Gastrocnemius medialis (tissue), 4 donors: ENCODE data around the gene PPP1CB. TPM values are rescaled to one million over a fixed set of nuclear protein-coding genes. Genes with fewer than 3 reads are reported as not detected.
"Not testable (repeated sequence)": the region's sequence is repeated elsewhere in the genome, so short reads cannot be mapped to it uniquely, and the experiment has no call there.

ENCODE experiments used
- ATAC-seq, 2 donors: fragments of 150-250 bp; one replicate each; pipeline ENCODE4 v1.9.1; 2016
- DNase-seq, 2 donors: peaks; one replicate each; pipeline ENCODE4 v3.0.0-alpha.2; 2019
- H3K27ac ChIP-seq, 4 donors: fragments of 200-600 bp; sonication (generic); 1 replicate in 1 of 4; 2 replicates in 3 of 4; pipeline ENCODE4 v1.5.1; 2016 to 2018; ENCODE audit warnings: mild to moderate bottlenecking in 2 of 4, moderate library complexity in 1 of 4
- H3K27me3 ChIP-seq, 3 donors: fragments of 200-600 bp; sonication (generic) in 2 of 3; 1 replicate in 1 of 3; 2 replicates in 2 of 3; pipeline versions ENCODE4 v1.5.1 to v1.6.0; 2016 to 2019; ENCODE audit warnings: mild to moderate bottlenecking in 1 of 3, moderate library complexity in 1 of 3
- H3K36me3 ChIP-seq, 2 donors: fragments of 200-600 bp; sonication (generic) in 1 of 2; one replicate each; pipeline ENCODE4 v1.5.1; 2017 to 2018
- H3K4me1 ChIP-seq, 2 donors: fragments of 200-600 bp; sonication (generic) in 1 of 2; one replicate each; pipeline ENCODE4 v1.5.1; 2016 to 2017; ENCODE audit warnings: mild to moderate bottlenecking in 2 of 2
- H3K4me3 ChIP-seq, 4 donors: fragments of 200-600 bp; sonication (generic) in 3 of 4; 1 replicate in 1 of 4; 2 replicates in 3 of 4; pipeline ENCODE4 v1.5.1; 2016 to 2019; ENCODE audit warnings: mild to moderate bottlenecking in 2 of 4
- H3K9me3 ChIP-seq, 3 donors: fragments of 200-600 bp; sonication (generic) in 2 of 3; 1 replicate in 1 of 3; 2 replicates in 2 of 3; pipeline ENCODE4 v1.5.1; 2016 to 2019
- CTCF ChIP-seq, 5 experiments: fragments of 450-650 bp in 3 of 5; fragments of 200-600 bp in 2 of 5; sonication (generic) in 2 of 5; IDR thresholded peaks in 4 of 5; conservative IDR thresholded peaks in 1 of 5; 1 replicate in 4 of 5; 2 replicates in 1 of 5; pipeline ENCODE4 v1.5.1; 2016 to 2019; ENCODE audit warnings: antibody characterized with exemption in 5 of 5, mild to moderate bottlenecking in 3 of 5, moderate library complexity in 3 of 5
- POLR2A ChIP-seq, 2 donors: fragments of 450-650 bp; IDR thresholded peaks; one replicate each; pipeline ENCODE4 v1.6.1; 2017; ENCODE audit warnings: antibody characterized with exemption in 2 of 2, mild to moderate bottlenecking in 2 of 2, moderate library complexity in 2 of 2
- in situ Hi-C, 4 donors: fragments of 200-750 bp; cut with MboI; loops; one replicate each; pipeline versions ENCODE4 v1.15.0 to v1.8.0; 2017; ENCODE audit warnings: low sequenced_read_pairs in 4 of 4
- intact Hi-C: fragments of 100-400 bp; cut with DNase I; formaldehyde crosslinking; loops from one replicate; pipeline ENCODE4 v1.15.1; 2023; ENCODE audit warnings: low total_unique reads
- total RNA-seq, 4 donors: library from RNA; depleted of rRNA; stranded (reverse); fragments of >200 nt; gene quantifications; one replicate each; pipeline versions ENCODE4 v1.1.0 to v1.2.3, GENCODE V29; 2016

The PPP1CB gene
- total RNA-seq, 4 donors from 2014 or later, result 230 to 419 (median 317) TPM

DNA sequence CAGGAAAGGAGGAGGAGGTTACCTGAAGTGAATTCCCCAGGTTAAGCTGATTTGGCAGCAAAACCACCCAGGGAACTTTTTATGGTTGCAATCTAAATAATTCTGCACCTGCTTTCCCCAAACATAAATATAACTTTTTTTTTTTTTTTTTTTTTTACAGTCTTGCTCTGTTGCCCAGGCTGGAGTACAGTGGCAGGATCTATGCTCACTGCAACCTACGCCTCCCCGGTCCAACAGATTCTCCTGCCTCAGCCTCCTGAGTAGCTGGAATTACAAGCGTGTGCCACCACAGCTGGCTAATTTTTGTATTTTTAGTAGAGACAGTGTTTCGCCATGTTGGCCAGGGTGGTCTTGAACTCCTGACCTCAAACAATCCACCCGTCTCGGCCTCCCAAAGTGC is 16.1 kb upstream of the PPP1CB start:
- peak overlapping the region; percentile 80 to 85 (median 84) for H3K27ac ChIP-seq
- intact Hi-C loops, result no loop called here
- in situ Hi-C loops, result no loop called here
- no peaks in the 10 kb centered on the region for H3K27me3 ChIP-seq
- TF ChIP-seq POLR2A (IDR thresholded peaks at IDR 0.05), result no peak
- TF ChIP-seq CTCF (IDR thresholded peaks at IDR 0.05 in 4 of 5, conservative IDR thresholded peaks at IDR 0.05 in 1 of 5), result no peak
- peak overlapping the region in 1 of 4 donors; percentile 14 for H3K4me3 ChIP-seq
- peaks cover 0 to 4% of the 10 kb centered on the region in 2 donors for H3K36me3 ChIP-seq
- ATAC-seq (no peak), DNase-seq (no peak)
- peaks cover 16 to 20% of the 10 kb centered on the region in 2 donors for H3K4me1 ChIP-seq
- H3K9me3 ChIP-seq, result no peaks in the 10 kb centered on the region

- peaks cover 0 to 4% of the 10 kb centered on the region in 2 donors for H3K36me3 ChIP-seq
- H3K27ac ChIP-seq, result peak overlapping the region; percentile 80 to 85 (median 84)
- H3K4me3 ChIP-seq, result peak overlapping the region in 1 of 4 donors; percentile 14
- no peaks in the 10 kb centered on the region for H3K27me3 ChIP-seq
- H3K9me3 ChIP-seq, result no peaks in the 10 kb centered on the region
- DNase-seq (peak; percentile 83 to 96), ATAC-seq (peak; percentile 100)
- no peak for TF ChIP-seq CTCF (IDR thresholded peaks at IDR 0.05 in 4 of 5, conservative IDR thresholded peaks at IDR 0.05 in 1 of 5)
- TF ChIP-seq POLR2A (IDR thresholded peaks at IDR 0.05), result peak in 1 of 2 donors; percentile 50
- intact Hi-C loops (no loop called here), in situ Hi-C loops (no loop called here)
- H3K4me1 ChIP-seq, result peaks cover 16 to 20% of the 10 kb centered on the region in 2 donors
These were observed 15.6 kb upstream of the PPP1CB start for GRCh38 chr2:28736034-28736433.

DNA sequence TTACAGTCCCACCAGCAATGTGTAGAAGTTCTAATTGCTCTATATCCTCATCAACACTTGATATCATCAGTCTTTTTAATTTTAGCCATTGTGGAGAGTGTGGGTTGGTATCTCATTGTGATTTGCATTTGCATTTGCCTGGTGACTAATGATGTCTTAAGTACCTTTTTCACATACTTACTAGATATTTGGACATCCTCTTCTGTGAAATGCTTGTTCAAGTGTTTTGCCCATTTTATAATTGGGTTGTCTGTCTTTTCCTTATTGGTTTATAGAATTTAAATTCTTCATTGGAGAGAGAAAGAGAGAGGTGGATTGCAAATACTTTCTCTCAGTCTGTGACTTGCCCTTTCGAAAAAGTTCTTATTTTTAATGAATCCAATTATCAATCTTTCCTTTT is 14.0 kb upstream of the PPP1CB start:
- Histone ChIP-seq H3K9me3 (no peaks in the 10 kb centered on the region), H3K27ac (no peak overlapping the region), H3K4me1 (peaks cover 16 to 20% of the 10 kb centered on the region in 2 donors), H3K36me3 (peaks cover 0 to 4% of the 10 kb centered on the region in 2 donors), H3K4me3 (no peak overlapping the region), H3K27me3 (no peaks in the 10 kb centered on the region)
- TF ChIP-seq POLR2A (IDR thresholded peaks at IDR 0.05), result no peak
- TF ChIP-seq CTCF (IDR thresholded peaks at IDR 0.05 in 4 of 5, conservative IDR thresholded peaks at IDR 0.05 in 1 of 5), result no peak
- no peak for ATAC-seq
- no peak for DNase-seq
- intact Hi-C loops (no loop called here), in situ Hi-C loops (no loop called here)

DNA sequence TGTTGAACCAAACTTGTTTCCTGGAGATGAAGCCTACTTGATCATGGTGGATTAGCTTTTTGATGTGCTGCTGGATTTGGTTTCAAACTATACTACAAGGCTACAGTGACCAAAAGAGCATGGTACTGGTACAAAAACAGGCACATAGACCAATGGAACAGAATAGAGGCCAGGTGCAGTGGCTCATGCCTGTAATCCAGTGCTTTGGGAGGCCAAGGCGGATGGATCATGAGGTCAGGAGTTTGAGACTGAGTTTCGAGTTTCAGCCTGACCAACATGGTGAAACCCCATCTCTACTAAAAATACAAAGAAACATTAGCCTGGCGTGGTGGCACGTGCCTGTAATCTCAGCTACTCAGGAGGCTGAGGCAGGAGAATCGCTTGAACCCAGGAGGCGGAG is 9.0 kb upstream of the PPP1CB start:
- ATAC-seq, in situ Hi-C loops, H3K36me3 ChIP-seq, H3K4me3 ChIP-seq, DNase-seq, H3K9me3 ChIP-seq, H3K27ac ChIP-seq, H3K27me3 ChIP-seq, intact Hi-C loops: not testable (repeated sequence)
- H3K4me1 ChIP-seq, result peaks cover 21 to 23% of the 10 kb centered on the region in 2 donors

DNA sequence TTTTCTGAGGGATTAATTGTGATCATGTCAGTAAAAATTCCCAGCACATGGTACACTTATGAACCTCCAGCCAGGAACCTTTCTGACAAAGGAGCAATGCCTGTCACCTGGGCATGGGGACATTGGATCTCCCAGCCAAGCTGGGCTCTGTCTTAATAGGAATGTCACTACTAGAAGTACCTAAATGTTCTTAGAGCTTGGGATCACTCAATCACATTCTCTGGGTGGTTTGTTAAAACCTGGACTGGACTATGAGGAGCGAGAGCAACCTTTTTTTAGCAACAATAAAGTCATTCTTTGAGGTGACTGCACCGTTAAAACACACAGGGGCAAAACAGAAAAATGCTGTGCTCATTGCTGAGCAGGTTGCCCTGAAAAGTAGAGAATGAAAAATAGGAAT is 6.4 kb upstream of the PPP1CB start:
- peak in 1 of 2 donors; percentile 73 for ATAC-seq
- no peak for DNase-seq
- intact Hi-C loops, result no loop called here
- Histone ChIP-seq H3K36me3 (no peaks in the 10 kb centered on the region), H3K4me1 (peaks cover 24 to 36% of the 10 kb centered on the region in 2 donors), H3K4me3 (no peak overlapping the region), H3K27me3 (no peaks in the 10 kb centered on the region), H3K27ac (peak overlapping the region; percentile 96 to 99 (median 97)), H3K9me3 (no peaks in the 10 kb centered on the region)
- in situ Hi-C loops, result no loop called here
- no peak for TF ChIP-seq CTCF (IDR thresholded peaks at IDR 0.05 in 4 of 5, conservative IDR thresholded peaks at IDR 0.05 in 1 of 5)
- TF ChIP-seq POLR2A (IDR thresholded peaks at IDR 0.05), result no peak
